Measurements from ENCODE around the gene RNASEH2B. TPM values are rescaled to one million over a fixed set of nuclear protein-coding genes. Genes with fewer than 3 reads are reported as not detected.

Gene RNASEH2B
- total and polyA plus RNA-seq, 2 of the 8 experiments (the other 6 are each of a cell fraction or from before 2014, with no cell fraction given): 19.3 to 43.9 TPM

DNA sequence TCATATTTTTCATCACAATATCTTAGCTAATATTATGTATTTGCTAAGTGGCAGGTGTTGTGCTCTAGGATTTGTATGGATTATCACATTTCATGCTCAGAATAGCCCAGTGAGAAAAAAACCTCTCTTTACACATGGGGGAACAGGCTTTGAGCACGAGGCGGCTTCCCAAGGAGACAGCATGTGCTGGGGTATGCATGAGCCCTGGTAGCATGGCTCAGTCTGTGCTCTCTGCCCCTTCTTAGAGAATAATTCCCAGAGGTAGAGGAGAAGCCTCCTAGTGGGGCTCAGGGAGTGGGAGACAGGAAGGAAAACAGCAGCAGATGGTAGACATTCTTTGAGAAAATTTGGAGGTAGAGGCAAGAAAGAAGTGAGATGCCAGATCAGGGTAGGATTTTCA is 31.6 kb downstream of the RNASEH2B start:
- WGBS, 2 experiments (ENCODE audit: extremely low coverage in 1 of 2, insufficient coverage in 1 of 2, insufficient read length in 1 of 2, insufficient replicate concordance in 2 of 2, low coverage in 1 of 2, low lambda C conversion rate in 2 of 2, missing lambda C conversion rate in 1 of 2): 91% methylated on average over 2 of the region's 2 CpGs; no CpG with 5 or more reads in 1 of the 2 experiments

More for the DNA sequence above, 31.6 kb downstream of the RNASEH2B start:
- no peak overlapping the region for H4K5ac ChIP-seq (ENCODE audit: insufficient read length, low read depth, low read length)
- no peak overlapping the region for H4K91ac ChIP-seq (replicated peaks; ENCODE audit: insufficient read length, low read length)
- H3K9me3 ChIP-seq (ENCODE audit: insufficient read depth in 2 of 2, low read depth in 1 of 2, low read length in 1 of 2): peaks cover 0 to 3% of the 10 kb centered on the region in 2 experiments; a peak in 1 of 4 replicates
- H3K4me2 ChIP-seq (ENCODE audit: insufficient read depth in 1 of 2, low read depth in 2 of 2, low read length in 2 of 2): no peak overlapping the region
- no peak overlapping the region for H3K9ac ChIP-seq (replicated peaks in 1 of 4; ENCODE audit: extremely low read depth in 1 of 4, low read depth in 3 of 4, low read length in 3 of 4)
- no peak overlapping the region for H2AK5ac ChIP-seq (ENCODE audit: low read depth, low read length)
- no peak overlapping the region for H3K56ac ChIP-seq (replicated peaks; ENCODE audit: insufficient read length, low read depth, low read length)
- no peaks in the 10 kb centered on the region for H3K27me3 ChIP-seq (replicated peaks in 1 of 4; ENCODE audit: control insufficient read depth in 3 of 4, extremely low read depth in 1 of 4, insufficient read depth in 3 of 4, low read length in 3 of 4)
- H3K14ac ChIP-seq (ENCODE audit: insufficient read length): no peak overlapping the region
- no peak overlapping the region for H3K4me3 ChIP-seq (ENCODE audit: extremely low read depth in 1 of 4, insufficient read depth in 2 of 4, low read depth in 3 of 4, low read length in 4 of 4)
- H3K36me3 ChIP-seq (ENCODE audit: control insufficient read depth in 2 of 4, insufficient read depth in 4 of 4, low read length in 3 of 4): peaks cover 0 to 6% (median 3%) of the 10 kb centered on the region in 4 experiments; a peak in 3 of 8 replicates
- H3K79me1 ChIP-seq (ENCODE audit: low read depth, low read length): no peaks in the 10 kb centered on the region
- no peak overlapping the region for H3K27ac ChIP-seq (ENCODE audit: low read depth, low read length)
- CTCF ChIA-PET (ENCODE audit: partially characterized antibody): no interaction called here
- peaks cover 0 to 1% of the 10 kb centered on the region in 2 experiments for H4K20me1 ChIP-seq (replicated peaks in 1 of 2; ENCODE audit: control insufficient read depth in 1 of 2, insufficient read depth in 2 of 2, low read length in 2 of 2)
- H4K8ac ChIP-seq (ENCODE audit: extremely low read depth, insufficient read depth, low read length): no peak overlapping the region
- TF ChIP-seq TEAD4 (IDR thresholded peaks at IDR 0.05; ENCODE audit: low read depth, low read length): no peak
- TF ChIP-seq EP300 (IDR thresholded peaks at IDR 0.05; ENCODE audit: borderline replicate concordance in 1 of 2, low read depth in 2 of 2, low read length in 2 of 2): no peak
- TF ChIP-seq, protein P1, sequence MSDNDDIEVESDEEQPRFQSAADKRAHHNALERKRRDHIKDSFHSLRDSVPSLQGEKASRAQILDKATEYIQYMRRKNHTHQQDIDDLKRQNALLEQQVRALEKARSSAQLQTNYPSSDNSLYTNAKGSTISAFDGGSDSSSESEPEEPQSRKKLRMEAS (IDR thresholded peaks at IDR 0.05): no peak
- TF ChIP-seq RNF2 (IDR thresholded peaks at IDR 0.05; ENCODE audit: borderline replicate concordance, low read depth, low read length, missing control alignments, poor library complexity, severe bottlenecking): no peak
- no peak for TF ChIP-seq ZNF274 (IDR thresholded peaks at IDR 0.05; ENCODE audit: borderline replicate concordance, extremely low read depth, low read length)
- no peak for TF ChIP-seq SP1 (IDR thresholded peaks at IDR 0.05; ENCODE audit: low read depth, low read length)
- no peak for TF ChIP-seq RBBP5 (IDR thresholded peaks at IDR 0.05; ENCODE audit: borderline replicate concordance, low read depth, low read length)
- no peak for TF ChIP-seq CEBPB (IDR thresholded peaks at IDR 0.05; ENCODE audit: low read depth, low read length)
- no peak for TF ChIP-seq SRF (IDR thresholded peaks at IDR 0.05; ENCODE audit: low read depth, low read length)
- TF ChIP-seq, protein P2, sequence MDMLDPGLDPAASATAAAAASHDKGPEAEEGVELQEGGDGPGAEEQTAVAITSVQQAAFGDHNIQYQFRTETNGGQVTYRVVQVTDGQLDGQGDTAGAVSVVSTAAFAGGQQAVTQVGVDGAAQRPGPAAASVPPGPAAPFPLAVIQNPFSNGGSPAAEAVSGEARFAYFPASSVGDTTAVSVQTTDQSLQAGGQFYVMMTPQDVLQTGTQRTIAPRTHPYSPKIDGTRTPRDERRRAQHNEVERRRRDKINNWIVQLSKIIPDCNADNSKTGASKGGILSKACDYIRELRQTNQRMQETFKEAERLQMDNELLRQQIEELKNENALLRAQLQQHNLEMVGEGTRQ (IDR thresholded peaks at IDR 0.05; ENCODE audit: low read length): no peak
- TF ChIP-seq, protein P3, sequence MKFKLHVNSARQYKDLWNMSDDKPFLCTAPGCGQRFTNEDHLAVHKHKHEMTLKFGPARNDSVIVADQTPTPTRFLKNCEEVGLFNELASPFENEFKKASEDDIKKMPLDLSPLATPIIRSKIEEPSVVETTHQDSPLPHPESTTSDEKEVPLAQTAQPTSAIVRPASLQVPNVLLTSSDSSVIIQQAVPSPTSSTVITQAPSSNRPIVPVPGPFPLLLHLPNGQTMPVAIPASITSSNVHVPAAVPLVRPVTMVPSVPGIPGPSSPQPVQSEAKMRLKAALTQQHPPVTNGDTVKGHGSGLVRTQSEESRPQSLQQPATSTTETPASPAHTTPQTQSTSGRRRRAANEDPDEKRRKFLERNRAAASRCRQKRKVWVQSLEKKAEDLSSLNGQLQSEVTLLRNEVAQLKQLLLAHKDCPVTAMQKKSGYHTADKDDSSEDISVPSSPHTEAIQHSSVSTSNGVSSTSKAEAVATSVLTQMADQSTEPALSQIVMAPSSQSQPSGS (IDR thresholded peaks at IDR 0.05; ENCODE audit: low read length): no peak
- H2BK20ac ChIP-seq (ENCODE audit: low read length): no peak overlapping the region
- H2BK12ac ChIP-seq (ENCODE audit: low read depth, low read length): no peak overlapping the region
- H2AFZ ChIP-seq (ENCODE audit: low read length): no peak overlapping the region
- H2BK5ac ChIP-seq (ENCODE audit: low read depth, low read length): no peak overlapping the region
- H2BK120ac ChIP-seq (replicated peaks; ENCODE audit: low read depth, low read length): no peak overlapping the region
- H3K4me1 ChIP-seq (replicated peaks in 1 of 4; ENCODE audit: control insufficient read depth in 3 of 4, insufficient read depth in 4 of 4, low read length in 3 of 4): no peaks in the 10 kb centered on the region
- no peaks in the 10 kb centered on the region for H3K79me2 ChIP-seq (ENCODE audit: control insufficient read depth in 1 of 2, insufficient read depth in 2 of 2, low read length in 2 of 2)
- FAIRE-seq (no peak), DNase-seq (ENCODE audit: low read depth in 1 of 2, low spot score in 2 of 2) (no peak)
- no peak overlapping the region for H3K23ac ChIP-seq (ENCODE audit: insufficient read length)
- H3K18ac ChIP-seq (ENCODE audit: extremely low read depth, low read length): no peak overlapping the region
- POLR2A ChIA-PET (ENCODE audit: partially characterized antibody): no interaction called here
- H2BK15ac ChIP-seq (ENCODE audit: low read length): no peak overlapping the region
- H3K23me2 ChIP-seq (ENCODE audit: low read depth, low read length): no peaks in the 10 kb centered on the region; the same call in 1 of the 2 replicates
- no peak overlapping the region for H3K4ac ChIP-seq (replicated peaks; ENCODE audit: insufficient read length, low read depth, low read length)

All from H1 (cell line).